ENCODE data around the gene PDE4A.
"Not testable (repeated sequence)": the region's sequence is repeated elsewhere in the genome, so short reads cannot be mapped to it uniquely, and the experiment has no call there.

Gene PDE4A

DNA sequence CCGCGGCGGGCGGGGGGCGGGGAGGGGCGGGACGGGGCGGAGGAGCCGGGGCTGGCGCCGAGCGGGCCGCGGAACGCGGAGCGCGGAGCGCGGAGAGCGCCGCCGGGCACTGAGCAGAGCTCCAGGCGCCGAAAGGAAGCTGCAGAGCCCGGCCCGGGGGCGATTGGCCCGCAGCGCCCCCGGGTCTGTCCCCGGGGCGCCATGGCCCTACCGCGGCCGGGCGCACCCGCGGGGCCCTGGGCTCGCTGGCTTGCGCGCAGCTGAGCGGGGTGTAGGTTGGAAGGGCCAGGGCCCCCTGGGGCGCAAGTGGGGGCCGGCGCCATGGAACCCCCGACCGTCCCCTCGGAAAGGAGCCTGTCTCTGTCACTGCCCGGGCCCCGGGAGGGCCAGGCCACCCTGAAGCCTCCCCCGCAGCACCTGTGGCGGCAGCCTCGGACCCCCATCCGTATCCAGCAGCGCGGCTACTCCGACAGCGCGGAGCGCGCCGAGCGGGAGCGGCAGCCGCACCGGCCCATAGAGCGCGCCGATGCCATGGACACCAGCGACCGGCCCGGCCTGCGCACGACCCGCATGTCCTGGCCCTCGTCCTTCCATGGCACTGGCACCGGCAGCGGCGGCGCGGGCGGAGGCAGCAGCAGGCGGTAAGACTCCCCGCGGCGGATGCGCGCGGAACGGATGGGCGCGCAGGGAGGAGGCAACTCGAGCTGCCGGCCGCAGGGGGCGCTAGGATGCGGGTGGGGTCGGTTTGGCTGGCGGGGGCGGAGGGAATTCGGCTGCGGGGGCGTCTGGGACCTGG, at the start of gene PDE4A:
Gene PDE4A, plus strand, starts transcription at position 95 of the 796 bp plus-strand sequence. Its CDS starts 227 bp downstream, at position 322.
- DNase-seq (ENCODE audit: low spot score) = peak; percentile 82

DNA sequence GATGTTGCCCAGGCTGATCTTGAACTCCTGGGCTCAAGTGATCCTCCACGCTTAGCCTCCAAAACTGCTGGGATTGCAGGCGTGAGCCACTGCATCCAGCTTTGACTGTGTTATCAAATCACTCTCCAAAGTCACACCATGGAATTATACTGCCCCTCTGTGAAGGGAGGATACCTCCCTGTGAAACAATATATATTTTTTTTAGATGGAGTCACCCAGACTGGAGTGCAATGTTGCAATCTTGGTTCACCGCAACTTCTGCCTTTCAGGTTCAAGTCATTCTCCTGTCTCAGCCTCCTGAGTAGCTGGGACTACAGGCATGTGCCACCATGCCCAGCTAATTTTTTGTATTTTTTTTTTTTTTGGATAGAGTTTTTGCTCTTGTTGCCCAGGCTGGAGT, 47.6 kb upstream of the PDE4A start:
- no peak for DNase-seq (ENCODE audit: low spot score)

DNA sequence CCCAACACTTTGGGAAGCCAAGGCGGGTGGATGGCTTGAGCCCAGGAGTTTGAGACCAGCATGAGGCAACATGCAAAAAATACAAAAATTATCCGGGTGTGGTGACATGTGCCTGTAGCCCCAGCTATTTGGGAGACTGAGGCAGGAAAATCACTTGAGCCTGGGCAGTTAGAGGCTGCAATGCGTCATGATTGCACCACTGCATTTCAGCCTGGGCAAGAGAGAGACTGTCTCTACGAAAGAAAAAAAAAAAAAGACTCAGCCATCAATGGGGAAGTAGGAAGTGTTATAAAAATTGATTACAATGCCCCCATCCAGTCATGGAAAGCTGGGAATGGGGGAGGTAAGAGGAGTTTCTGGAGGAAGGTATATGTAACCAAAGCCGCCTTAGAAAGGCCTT, 45.4 kb upstream of the PDE4A start:
- DNase-seq (ENCODE audit: low spot score) = no peak

DNA sequence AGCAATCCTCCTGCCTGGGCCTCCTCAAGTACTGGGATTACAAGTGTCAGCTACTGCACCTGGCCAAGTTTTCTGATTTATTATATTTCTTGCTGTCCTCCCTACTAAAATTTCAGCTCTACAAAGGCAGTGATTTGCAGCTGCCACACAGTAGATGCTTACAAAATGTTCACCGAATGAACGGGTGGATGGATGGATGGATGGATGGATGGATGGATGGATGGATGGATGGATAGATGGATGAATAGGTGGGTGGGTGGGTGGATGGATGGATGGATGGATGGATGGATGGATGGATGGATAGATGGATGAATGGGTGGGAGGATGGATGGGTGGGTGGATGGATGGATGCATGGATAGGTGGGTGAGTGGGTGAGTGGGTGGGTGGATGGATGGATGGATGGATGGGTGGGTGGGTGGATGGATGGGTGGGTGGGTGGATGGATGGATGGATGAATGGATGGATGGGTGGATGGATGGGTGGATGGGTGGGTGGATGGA, 43.1 kb upstream of the PDE4A start:
- DNase-seq (ENCODE audit: low spot score) = not testable (repeated sequence)

DNA sequence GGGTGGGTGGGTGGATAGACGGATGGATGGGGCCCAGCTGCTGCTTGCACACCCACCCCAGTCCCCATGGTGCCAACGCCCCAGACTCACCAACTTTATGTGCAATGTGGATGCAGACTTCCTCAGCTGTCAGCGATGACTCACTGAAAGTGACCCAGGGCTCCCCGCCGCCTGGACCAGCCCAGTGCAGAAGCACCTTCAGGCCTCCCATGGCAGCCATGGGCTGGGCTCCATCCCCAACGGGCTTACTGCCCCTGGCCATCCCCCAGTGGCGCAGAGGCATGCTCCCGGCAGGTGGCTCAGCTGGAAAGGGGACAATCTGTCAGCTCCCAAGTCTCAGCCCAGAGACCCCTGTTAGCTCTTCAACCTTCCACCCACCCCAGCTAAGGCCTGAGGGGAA, 42.2 kb upstream of the PDE4A start:
- no peak for DNase-seq (ENCODE audit: low spot score)

DNA sequence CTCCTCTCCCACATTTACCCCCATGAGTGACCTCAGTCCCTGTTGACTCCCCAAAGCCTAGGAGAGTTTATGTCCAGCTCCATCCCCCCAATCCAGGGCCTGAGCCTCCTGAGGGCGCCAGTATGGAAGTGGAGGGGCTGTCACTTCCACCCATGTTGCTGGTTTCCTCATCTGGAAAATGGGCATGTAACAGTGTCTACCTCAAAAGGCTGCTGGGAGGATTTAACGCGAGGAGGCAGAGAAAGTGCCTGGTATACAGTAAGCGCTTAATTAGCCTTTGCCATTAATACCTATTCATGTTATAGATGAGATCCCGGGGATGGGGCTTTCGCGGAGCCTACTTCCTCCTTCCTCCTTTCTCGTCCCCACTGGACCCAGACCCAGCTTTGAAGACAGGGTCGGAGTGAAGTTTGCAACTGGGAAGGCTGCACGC, 40.4 kb upstream of the PDE4A start:
- DNase-seq (ENCODE audit: low spot score) = peak; percentile 45

DNA sequence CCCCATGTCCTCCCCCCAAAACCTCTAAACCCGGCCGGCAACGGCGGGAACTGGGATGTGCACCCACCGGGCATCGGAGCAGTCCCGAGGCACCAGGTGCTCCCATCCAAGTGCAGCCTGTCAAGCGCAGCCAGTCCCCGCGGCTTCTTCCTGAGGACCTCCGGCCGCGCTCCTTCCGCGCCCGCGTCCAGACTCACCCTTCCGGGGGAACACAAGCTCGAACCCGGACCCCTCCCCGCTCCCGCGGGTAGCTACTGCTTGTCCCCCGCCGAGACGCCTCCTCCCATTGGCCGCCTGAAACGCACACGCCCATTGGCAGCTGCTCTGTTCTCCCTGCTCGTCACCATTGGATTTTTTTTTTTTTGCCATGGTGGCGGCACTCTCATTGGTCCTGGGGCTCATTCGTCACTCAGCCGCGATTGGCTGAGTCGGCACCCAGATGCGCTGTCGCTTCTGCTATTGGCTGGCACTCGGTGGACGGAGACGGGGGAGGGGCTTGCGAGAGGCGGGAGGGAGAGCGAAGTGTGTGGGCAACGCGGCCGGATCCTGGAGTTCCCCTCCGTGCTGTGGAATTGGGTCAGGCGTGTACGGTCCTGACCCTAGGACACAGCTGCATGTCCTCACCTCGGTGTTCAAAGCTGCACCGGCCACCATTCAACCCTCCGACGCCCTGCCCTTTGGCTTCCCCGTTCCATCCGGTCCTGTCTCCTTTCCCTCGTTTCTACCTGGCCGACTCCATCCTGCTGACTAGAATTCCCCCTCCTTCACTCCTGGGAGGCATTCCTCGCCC, 39.8 kb upstream of the PDE4A start, which contains the start of gene TYK2:
Gene TYK2, minus strand, starts transcription at position 260 of the 790 bp plus-strand sequence. CDS start 2,166 bp downstream, outside the sequence.
- DNase-seq (ENCODE audit: low spot score) = peak; percentile 99

DNA sequence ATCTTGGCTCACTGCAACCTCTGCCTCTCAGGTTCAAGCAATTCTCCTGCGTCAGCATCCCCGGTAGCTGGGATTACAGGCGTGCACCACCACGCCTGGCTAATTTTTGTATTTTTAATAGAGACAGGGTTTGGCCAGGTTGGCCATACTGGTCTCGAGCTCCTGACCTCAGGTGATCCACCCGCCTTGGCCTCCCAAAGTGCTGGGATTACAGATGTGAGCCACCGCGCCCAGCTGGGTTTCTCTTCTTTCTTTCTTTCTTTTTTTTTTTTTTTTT, 37.2 kb upstream of the PDE4A start:
- not testable (repeated sequence) for DNase-seq (ENCODE audit: low spot score)

DNA sequence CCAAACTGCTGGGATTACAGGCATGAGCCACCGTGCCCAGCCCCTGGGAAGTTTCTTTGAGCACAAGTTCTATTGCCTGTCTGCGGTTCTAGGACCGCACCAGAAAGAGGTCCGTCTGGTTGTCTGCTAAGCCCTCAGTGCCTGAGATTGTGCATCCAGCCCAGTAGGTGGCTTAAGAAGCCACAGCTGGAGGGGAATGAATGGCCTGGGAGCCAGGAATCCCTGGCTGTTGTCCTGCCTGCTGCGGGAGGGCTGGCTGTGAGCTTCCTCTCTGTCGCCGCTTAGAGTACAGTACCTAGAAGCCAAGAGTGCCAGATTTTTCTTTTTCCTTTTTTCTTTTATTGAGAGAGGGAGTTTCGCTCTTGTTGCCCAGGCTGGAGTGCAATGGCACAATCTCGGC, 35.8 kb upstream of the PDE4A start:
- DNase-seq (ENCODE audit: low spot score) = no peak

DNA sequence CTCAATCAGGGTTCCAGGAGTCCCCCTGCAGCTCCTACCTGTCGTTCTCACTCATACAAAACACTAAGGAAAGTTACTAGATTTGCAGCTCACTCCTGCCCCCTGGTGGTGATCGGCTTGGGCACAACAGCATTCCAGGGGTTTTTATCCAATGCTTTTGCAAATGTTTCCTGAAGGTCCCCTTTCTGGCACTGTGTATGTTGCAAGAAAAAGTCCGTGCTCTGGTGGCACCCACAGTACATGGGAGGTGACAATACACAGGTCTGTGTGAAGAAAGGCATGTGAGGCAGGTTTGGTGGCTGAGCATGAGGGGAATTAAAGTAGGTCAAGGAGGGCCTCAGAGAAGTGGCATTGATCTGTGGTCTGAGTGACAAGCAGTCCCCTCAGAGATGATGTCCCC, 31.4 kb upstream of the PDE4A start:
- DNase-seq (ENCODE audit: low spot score) = peak; percentile 74

DNA sequence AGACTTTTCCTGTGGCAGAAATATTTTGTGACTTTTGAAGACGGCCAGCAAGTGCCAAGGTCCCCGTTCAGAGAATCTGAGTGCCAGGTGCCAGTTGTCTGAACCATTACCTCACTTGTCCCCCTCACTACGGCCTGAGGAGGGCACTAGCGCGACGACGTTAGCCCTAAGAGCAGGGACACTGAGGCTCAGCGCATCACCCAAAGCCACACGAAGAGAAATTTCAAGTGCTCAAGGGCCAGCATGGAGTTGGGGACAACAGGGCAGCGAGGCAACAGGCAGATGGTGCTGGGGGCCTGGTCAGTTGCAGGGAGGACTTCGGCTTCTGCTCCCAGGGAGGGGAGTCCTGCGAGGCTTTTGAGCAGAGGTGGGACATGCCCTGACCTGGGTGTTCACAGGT, 30.5 kb upstream of the PDE4A start:
- DNase-seq (ENCODE audit: low spot score) = no peak

DNA sequence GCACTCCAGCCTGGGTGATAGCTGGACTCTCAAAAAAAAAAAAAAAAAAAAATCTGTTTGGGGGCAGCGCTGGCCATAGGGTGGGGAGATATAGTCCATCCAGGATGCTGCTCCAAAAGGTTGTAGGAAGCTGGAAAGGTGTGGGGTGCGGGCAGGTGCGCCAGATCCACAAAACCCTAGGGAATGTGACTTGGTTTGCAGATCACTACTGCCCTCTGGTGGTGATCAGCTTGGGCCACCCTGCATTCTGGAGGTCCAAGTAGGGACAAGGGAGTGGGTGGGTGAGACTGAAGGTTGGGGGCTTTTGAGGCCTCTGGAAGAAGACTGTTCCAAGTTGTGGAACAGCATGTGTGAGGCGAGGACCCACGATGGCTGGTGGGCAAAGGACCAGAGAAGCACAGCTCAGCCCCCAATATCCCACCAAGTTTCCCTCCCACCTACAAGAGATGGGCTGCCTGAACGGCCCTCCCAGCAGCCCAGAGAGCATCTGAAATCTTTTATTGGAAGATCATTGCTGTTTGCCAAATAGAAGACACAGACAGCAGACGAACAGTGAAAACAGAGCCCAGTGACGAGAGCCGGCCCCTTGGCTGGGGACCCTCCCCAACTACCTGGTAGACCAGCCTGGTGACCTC, 29.6 kb upstream of the PDE4A start:
- DNase-seq (ENCODE audit: low spot score) = peak; percentile 82

DNA sequence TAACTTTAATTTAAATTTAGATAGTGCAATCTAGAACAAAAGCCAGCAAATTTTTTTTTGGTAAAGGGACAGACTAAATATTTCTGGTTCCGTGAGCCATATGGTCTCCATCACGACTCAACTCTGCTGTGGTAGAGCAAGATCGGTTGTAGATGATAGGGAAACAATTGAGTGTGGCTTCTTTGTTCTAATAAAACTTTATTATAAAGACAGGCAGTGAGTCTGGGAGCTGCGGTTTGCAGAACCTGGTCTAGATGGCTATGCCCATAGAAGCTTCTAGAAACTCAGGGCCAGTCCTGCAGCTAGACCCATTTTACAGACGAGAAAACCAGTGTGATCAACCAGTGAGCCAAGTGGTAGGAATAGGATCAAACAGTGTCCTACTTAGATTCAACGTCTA, 28.2 kb upstream of the PDE4A start:
- no peak for DNase-seq (ENCODE audit: low spot score)

DNA sequence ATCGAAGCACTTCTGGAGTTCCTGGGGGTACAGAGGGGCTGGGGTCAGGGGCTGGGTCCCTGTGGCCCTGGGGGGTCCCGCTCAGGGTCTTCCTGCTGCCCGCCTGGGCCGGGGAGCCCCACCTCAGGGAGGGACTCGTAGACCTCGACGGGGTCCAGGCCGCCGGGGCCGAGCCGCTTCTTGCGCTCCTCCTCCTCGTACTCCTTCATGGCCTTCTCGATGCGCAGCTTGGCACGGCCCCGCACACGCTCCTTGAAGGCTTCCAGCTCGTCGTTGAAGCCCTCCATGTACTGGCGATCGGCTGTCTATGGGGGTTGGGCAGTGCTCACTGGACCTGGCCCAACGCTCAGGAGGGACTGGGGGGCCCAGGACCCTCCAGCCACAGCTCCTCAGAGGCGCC, 27.2 kb upstream of the PDE4A start:
- DNase-seq (ENCODE audit: low spot score) = no peak

DNA sequence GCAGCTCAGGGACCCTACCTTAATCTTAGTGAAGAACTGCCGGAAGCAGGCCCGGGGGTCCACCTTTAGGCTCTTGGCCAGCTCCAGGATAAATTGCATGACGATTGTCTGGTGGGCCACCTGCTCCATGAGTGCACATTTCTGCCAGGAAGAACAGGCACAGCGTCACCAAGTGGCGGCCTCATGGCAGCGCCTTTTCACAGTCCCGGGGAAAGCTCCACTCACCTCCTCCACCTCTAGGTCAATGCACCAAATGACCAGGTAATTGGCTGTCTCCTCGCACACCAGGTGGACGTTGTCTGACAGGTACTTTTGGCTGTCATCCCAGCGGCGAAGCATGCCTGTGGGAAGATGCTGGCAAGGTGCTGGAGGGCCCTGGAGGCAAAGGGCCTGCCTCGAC, 25.3 kb upstream of the PDE4A start:
- no peak for DNase-seq (ENCODE audit: low spot score)

DNA sequence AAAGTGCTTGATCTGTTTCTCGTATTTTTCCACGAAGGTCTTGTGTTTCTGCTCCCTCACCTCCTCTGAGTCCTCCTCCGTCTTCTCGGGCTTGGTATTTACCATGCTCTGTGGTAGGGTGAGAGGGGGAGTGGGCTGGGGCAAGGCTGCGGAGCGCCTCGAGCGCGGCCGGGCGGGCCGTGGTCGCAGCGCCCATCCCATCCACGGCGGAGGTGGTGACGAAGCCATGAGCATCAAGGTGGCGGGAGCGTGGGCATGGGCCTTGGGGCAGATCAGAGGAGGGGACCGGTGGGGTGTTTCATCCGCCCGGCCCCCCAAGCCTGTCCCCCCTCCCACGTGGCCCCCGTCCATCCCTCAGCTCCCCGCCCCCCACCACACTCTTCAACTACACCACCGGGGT, 24.9 kb upstream of the PDE4A start:
- DNase-seq (ENCODE audit: low spot score) = no peak

DNA sequence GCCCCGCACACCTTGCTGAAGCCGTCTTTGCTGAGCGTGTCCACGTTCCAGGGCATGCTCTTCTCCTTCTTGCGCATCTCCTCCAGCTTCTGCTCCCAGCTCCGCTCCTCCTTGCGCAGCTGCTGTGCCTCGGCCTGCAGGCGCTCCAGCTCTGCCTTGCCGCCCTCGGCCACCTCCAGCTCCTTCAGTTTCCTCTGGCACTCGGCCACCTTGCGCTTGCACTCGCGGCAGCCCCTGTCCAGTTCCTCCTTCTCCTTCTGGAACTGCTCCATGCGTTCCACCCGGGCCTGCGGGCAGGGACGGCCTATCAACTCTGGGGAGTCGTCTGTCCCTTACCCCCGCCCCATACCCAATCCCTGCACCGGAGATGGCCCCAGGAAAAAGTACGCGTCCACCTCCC, 24.4 kb upstream of the PDE4A start:
- DNase-seq (ENCODE audit: low spot score) = no peak

DNA sequence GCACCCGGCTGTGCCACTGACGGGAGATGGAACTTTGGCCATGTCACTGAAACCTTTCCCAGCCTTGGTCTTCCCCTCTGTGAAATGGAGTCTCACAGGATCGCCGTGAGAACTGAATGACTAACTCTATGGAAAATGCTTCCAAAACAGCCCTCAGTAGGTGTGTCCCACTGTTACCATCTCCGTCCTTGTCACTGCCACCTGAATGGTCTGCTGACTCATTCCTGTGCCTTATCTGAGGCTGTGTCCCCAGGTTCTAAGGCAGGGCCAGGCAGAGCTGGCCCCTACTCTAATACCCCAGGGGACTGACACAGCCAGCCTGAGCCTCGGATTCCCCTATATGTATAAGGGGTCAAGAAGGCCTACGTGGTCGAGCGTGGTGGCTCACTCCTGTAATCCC, 21.5 kb upstream of the PDE4A start:
- no peak for DNase-seq (ENCODE audit: low spot score)

DNA sequence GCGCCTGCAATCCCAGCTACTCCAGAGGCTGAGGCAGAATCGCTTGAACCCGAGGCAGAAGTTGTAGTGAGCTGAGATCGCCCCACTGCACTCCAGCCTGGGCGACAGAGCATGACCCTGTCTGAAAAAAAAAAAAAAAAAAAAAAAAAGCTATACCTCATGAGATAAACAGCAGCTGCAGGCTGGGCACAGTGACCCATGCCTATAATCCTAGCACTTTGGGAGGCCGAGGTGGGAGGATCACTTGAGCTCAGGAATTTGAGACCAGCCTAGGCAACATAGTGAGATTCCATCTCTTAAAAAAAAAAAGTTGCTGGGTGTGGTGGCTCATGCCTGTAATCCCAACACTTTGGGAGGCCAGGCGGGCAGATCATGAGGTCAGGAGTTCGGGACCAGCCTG, 21.0 kb upstream of the PDE4A start:
- not testable (repeated sequence) for DNase-seq (ENCODE audit: low spot score)

DNA sequence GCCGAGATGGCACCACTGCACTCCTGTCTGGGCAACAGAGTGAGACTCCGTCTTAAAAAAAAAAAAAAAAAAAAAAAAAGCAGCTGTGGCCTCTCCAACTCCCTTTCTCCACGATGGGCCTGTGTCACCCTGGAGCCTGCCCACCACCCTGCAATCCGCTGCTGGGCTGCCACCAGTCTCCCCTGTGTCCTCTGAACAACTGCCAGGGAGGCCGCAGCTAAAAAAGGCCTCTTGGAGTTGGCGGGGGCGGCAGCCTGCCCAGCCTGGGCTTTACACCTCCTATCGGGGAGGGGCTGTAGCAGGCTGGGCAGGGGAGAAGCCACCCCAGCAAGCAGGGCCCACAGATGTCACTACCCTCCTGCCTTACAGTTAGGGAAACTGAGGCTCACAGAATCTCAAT, 20.5 kb upstream of the PDE4A start:
- DNase-seq (ENCODE audit: low spot score) = no peak

DNA sequence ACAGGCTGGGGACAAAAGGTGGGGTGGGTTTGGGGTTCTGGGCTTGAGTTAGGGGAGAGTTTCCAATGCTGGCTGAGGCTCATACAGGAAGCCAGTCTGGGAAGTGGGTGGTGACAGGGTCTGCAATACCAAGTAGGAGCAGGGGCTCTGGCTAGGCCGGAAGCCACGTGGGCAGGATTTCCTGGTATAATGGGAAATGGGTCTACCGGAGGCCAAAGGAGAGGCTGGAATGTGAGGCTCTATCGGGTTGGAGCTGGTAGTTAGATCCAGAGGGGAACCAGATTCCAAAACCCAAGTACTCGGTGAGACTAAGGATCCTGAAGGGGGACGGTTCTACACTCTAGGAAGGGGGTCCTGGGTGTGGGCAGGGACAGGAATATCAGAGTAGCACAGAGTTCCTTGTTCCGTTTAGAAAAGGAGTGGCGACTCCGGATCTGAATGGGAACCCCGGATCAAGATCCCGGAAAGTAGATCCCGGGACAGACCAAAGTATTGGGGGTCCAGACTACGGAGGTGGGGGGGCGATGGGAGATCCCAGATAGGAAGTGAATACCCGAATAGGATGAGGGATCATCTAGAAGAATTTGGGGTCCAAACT, 17.8 kb upstream of the PDE4A start:
- peak; percentile 59 for DNase-seq (ENCODE audit: low spot score)
